ENCODE measurements around the gene CALHM3.

GRCh38 chr10:103466734-103467133 is 12.3 kb downstream of the CALHM3 start:
- TF ChIP-seq ZFP3 (CRISPR knock-in tag; IDR thresholded peaks at IDR 0.05): no peak
- no peak for TF ChIP-seq ARNTL (CRISPR knock-in tag; IDR thresholded peaks at IDR 0.05; ENCODE audit: borderline replicate concordance, low read depth)
